NCI-H524 (cell line): ENCODE measurements around the gene CCDC7.
"Not testable (repeated sequence)": the region's sequence is repeated elsewhere in the genome, so short reads cannot be mapped to it uniquely, and the experiment has no call there.

Experiments used
- DNase-seq, 2 experiments: peaks; one replicate each; lab custom pipeline; 2025; lab: John Stamatoyannopoulos, UW

The CCDC7 gene

GRCh38 chr10:32454148-32454547, 8.2 kb downstream of the CCDC7 start:
- DNase-seq, result no peak

GRCh38 chr10:32459051-32459698, 13.2 kb downstream of the CCDC7 start:
- DNase-seq, result no peak

GRCh38 chr10:32461203-32461602, 15.3 kb downstream of the CCDC7 start:
- no peak for DNase-seq

GRCh38 chr10:32471232-32471631, 25.3 kb downstream of the CCDC7 start:
- DNase-seq, result no peak

DNA sequence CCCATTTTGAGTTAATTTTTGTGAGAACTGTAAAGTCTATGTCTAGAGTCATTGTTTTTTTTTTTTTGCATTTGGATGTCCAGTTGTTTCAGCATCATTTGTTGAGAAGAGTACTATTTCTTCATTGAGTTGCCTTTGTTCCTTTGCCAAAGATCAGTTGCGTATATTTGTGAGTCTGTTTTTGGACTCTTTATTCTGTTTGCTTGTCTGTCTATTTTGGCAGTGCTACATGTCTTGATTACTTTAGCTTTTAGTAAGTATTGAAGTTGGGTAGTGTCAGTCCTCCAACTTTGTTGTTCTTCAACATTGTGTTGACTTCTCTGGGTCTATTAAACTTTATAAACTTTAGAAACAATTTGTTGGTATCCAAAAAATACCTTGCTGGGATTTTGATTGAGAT, 31.6 kb downstream of the CCDC7 start:
- DNase-seq, result no peak

DNA sequence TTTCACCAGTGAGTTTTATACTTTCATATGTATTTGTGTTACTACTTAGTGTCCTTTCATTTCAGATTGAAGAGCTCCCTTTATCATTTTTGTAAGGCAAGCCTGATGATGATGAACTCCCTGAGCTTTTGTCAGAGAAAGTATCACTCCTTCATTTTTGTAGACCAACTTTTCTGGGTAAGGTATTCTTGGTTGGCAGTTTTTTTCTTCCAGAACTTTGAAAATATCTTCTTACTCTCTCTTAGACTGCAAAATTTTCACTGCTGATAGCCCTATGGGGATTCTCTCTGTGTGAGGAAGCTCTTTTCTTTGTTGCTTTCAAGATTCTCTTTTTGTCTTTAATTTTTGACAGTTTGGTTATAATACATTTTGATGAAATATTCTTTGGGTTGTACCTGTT, 35.7 kb downstream of the CCDC7 start:
- DNase-seq, result no peak

- DNase-seq, result not testable (repeated sequence)
These were observed 37.1 kb downstream of the CCDC7 start for GRCh38 chr10:32483019-32483502.

- DNase-seq, result not testable (repeated sequence)
These were observed 42.1 kb downstream of the CCDC7 start for GRCh38 chr10:32488038-32488437.

DNA sequence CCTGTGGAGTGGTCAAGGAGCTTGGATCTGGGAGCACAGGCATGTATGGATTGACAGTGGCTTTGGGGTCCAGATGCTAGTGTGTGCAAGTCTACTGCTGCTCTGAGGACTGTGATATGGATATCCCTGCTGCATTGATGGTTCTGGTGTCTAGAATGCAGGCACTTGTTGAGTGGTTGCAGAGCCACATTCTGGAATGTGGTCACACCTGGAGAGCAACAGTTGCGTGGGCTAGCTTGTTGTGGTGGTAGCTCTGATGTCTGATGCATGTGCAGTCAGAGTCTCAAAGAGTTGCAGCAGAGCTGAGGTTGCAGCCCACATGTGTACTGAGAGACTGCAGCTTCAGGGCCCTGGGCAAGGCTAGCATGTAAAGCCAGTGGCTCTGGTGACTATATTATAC, 43.2 kb downstream of the CCDC7 start:
- no peak for DNase-seq

DNA sequence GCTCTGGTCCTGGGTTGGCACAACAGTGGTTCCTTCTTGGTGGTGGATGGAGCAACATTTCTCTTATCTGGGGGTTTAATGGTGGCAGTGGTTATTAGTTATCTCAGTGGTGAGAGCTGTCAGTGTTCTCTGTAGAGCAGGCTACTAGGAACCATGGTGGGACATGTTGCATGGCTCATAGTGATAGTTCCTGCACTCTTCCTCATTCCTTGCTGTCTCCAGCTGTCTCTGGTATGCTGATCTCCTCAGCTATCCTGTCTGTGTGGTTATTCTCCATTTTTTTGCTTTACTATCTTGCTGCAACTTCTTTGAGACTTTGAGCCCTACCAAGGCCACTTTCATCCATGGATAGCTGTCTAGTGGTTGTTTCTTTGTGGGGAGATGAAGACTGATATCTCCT, 44.0 kb downstream of the CCDC7 start:
- DNase-seq, result no peak

GRCh38 chr10:32494562-32494961, 48.6 kb downstream of the CCDC7 start:
- not testable (repeated sequence) for DNase-seq

GRCh38 chr10:32500136-32500535, 54.2 kb downstream of the CCDC7 start:
- DNase-seq, result not testable (repeated sequence)

GRCh38 chr10:32501906-32502305, 56.0 kb downstream of the CCDC7 start:
- no peak for DNase-seq

- DNase-seq, result not testable (repeated sequence)
These were observed 60.0 kb downstream of the CCDC7 start for GRCh38 chr10:32505762-32506420.

DNA sequence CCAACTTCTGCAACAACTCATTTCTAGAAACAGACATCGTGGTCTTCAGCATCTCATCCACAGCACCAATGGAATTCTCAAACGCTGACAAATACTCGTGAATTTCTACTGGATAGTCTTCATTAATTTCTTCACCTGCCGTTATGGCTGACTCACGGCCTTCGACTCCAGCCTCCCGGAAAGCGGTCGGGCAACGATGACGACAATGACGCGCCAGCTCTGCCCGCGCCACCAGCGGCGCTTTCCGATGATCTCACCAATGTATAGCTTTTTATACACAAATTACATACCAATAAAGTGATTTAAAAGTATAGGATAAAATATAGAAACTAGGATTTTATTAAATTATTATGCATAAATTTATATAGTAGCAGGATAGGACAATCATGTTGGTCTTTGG, 65.7 kb downstream of the CCDC7 start:
- no peak for DNase-seq

DNA sequence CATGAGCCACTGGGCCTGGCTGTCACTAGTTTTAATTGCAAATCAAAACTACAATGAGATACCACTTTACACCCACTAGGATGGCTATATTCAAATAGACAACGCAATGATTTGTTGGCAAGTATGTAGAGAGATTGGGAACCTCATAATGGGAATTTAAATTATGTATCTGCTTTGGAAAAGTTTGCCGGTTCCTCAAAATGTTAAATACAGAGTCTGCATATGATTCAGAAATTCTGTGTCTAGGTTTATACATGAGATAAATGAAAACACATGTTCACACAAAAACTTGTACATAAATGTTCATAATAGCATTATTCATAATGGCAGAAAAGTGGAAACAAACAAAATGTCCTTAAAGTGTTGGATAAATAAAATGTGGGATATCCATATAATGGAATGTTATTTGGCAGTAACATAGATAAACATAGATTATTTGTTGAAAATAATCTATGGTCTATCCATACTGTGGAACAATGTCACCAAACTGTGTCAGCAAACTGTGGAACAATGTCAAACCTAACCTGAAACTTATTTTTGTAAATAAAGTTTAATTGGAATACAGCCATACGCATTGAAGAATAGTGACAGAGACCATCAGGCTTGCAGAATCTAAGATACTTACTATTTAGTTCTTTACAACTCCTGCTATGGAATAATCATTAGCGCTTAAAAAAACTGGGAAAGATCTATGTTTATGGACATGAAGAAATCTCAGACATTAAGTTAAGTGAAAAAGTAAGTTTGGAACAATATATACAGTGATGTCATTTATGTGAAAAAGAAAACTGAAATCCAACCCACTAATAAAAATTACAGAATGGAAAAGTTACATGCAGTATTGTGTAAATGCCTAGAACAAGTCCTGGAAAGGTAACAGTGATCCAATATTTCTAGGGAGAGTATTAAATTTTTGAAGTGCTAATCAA, 70.9 kb downstream of the CCDC7 start:
- DNase-seq, result no peak

GRCh38 chr10:32530231-32530630, 84.3 kb downstream of the CCDC7 start:
- DNase-seq, result no peak

GRCh38 chr10:32538256-32538655, 92.3 kb downstream of the CCDC7 start:
- no peak for DNase-seq

DNA sequence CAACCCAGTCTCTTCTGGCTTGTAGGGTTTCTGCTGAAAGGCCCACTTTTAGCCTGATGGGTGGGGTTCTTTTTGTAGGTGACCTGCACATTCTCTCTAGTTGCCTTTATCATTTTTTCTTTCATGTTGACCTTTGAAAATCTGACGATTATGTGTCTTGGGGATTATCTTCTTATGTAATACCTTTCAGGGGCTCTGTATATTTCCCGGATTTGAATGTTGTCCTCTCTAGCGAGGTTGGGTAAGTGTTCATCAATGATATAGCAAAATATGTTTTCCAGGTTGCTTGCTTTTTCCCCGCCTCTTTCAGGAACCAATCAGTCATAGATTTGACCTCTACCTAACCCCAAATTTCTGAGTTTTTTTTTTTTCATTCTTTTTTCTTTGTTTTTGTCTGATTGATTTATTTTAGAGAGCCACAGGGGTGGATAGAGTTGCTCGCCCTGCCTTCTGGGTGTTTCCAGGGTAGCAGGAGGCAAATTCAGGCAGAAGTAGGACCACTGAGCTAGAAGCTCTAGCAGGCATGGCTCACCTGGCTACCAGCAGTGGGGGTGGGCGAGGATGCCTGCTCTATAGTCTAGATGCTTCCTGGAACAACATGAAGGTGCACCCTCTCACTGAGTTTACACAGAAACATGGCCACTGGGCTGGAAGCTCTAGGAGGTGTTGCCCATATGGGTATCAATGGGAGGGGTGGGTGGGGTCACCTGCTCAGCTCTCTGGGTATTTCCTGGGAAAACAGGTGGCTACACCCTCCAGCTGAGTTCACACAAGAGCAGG, 94.9 kb downstream of the CCDC7 start:
- DNase-seq, result no peak

DNA sequence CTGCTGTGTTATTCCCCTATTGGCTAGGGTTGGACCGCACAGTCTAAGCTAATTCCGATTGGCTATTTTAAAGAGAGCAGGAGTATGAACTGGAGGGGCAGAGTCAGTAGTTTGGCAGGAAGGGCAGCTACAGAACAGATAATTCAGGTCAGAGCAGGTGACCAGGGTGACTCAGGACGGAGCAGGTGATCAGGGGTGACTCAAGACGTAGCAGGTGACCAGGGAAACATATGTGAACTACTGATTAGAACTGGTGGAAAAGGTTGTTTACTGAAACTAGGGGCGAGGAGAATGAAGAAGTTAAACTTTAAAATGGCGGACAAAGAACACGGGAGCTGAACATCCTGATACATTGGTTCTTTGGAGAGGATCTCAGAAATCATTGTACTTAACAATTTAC, 102.3 kb downstream of the CCDC7 start:
- DNase-seq, result no peak

DNA sequence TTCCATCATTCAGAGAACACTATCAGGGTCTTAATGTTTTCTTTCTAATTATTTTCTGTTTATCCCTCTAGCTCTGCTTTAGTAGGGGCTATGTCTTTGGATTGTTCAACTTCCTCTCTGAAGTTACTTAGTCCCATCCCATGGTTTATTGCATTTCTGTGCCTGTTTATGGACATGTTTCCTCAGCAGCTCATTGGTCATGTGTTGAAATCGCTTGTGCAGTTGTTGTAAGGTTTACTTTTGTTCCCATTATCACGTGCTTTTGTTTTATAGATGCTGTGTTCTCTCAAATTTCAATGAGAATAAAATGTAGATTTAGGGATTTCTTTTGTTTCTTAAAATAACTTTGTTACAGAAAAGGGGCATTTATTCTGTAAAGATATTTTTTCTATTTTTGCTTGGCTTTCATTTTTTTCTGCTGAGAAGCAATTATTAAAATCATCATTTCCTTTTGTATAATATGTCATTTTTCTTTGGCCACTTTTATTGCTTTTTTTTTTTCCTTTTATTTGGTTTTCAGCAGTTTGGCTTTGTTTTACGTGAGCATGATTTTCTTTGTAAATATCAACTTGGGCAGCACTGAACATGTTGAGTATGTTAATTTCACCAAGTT, 110.9 kb downstream of the CCDC7 start:
- DNase-seq, result no peak
